IgD-negative memory B cell (primary cell): ENCODE results near the gene PCK2. TPM values are rescaled to one million over a fixed set of nuclear protein-coding genes. Genes with fewer than 3 reads are reported as not detected.
A peak's percentile ranks its signal among the peaks of the same experiment; 100 is the strongest.

Experiments used
- H3K27ac Mint-ChIP-seq, 3 donors: one replicate each; pipeline ENCODE4 v1.8.0; 2020 to 2022; ENCODE audit warnings: mild to moderate bottlenecking in 3 of 3, mixed read lengths in 3 of 3, moderate library complexity in 1 of 3
- H3K27me3 Mint-ChIP-seq: one replicate; pipeline ENCODE4 v1.8.0; 2021; ENCODE audit warnings: mixed read lengths
- H3K36me3 Mint-ChIP-seq: one replicate; pipeline ENCODE4 v1.8.0; 2020; ENCODE audit warnings: mild to moderate bottlenecking, mixed read lengths
- H3K4me1 Mint-ChIP-seq, 3 donors: one replicate each; pipeline ENCODE4 v1.8.0; 2020 to 2022; ENCODE audit warnings: mixed read lengths in 3 of 3, mild to moderate bottlenecking in 1 of 3
- H3K4me3 Mint-ChIP-seq, 4 donors: one replicate each; pipeline ENCODE4 v1.8.0; 2020 to 2022; ENCODE audit warnings: mild to moderate bottlenecking in 4 of 4, mixed read lengths in 4 of 4, moderate library complexity in 3 of 4
- H3K9me3 Mint-ChIP-seq, 3 donors: one replicate each; pipeline ENCODE4 v1.8.0; 2020 to 2021; ENCODE audit warnings: mixed read lengths in 3 of 3, mild to moderate bottlenecking in 1 of 3
- polyA plus RNA-seq: library from polyadenylated mRNA; unstranded; fragments of 300-500 nt; fragmentation: Illumina TruSeq; gene quantifications from one replicate; pipeline ENCODE4 v1.2.3, GENCODE V29; 2021

Gene PCK2
- polyA plus RNA-seq, 1 donor from 2014 or later = 50.2 TPM

- H3K36me3 Mint-ChIP-seq = peaks cover 2% of the 10 kb centered on the region
- no peaks in the 10 kb centered on the region for H3K9me3 Mint-ChIP-seq
- H3K4me1 Mint-ChIP-seq = peaks cover 15 to 29% (median 26%) of the 10 kb centered on the region in 3 donors
- peak overlapping the region; percentile 5 to 98 (median 88) for H3K4me3 Mint-ChIP-seq
- peak overlapping the region; percentile 84 to 93 (median 85) for H3K27ac Mint-ChIP-seq
- H3K27me3 Mint-ChIP-seq = no peaks in the 10 kb centered on the region
Measured at GRCh38 chr14:24092505-24093206, 1.5 kb upstream of the PCK2 start.

GRCh38 chr14:24093207-24093900, 757 bp upstream of the PCK2 start:
- H3K27ac Mint-ChIP-seq = peak overlapping the region; percentile 84 to 93 (median 85)
- no peaks in the 10 kb centered on the region for H3K27me3 Mint-ChIP-seq
- no peaks in the 10 kb centered on the region for H3K9me3 Mint-ChIP-seq
- H3K36me3 Mint-ChIP-seq = peaks cover 2% of the 10 kb centered on the region
- H3K4me3 Mint-ChIP-seq = peak overlapping the region; percentile 81 to 98 (median 96)
- H3K4me1 Mint-ChIP-seq = peaks cover 15 to 29% (median 26%) of the 10 kb centered on the region in 3 donors

GRCh38 chr14:24094841-24095270, 745 bp downstream of the PCK2 start:
- Mint-ChIP-seq H3K27ac (peak overlapping the region; percentile 84 to 98 (median 85)), H3K4me3 (peak overlapping the region; percentile 81 to 98 (median 96)), H3K27me3 (no peaks in the 10 kb centered on the region), H3K36me3 (peaks cover 2% of the 10 kb centered on the region), H3K9me3 (no peaks in the 10 kb centered on the region), H3K4me1 (peaks cover 15 to 26% (median 24%) of the 10 kb centered on the region in 3 donors)

- H3K9me3 Mint-ChIP-seq = no peaks in the 10 kb centered on the region
- peak overlapping the region; percentile 84 to 98 (median 85) for H3K27ac Mint-ChIP-seq
- H3K36me3 Mint-ChIP-seq = peaks cover 2% of the 10 kb centered on the region
- peak overlapping the region; percentile 81 to 98 (median 96) for H3K4me3 Mint-ChIP-seq
- H3K4me1 Mint-ChIP-seq = peaks cover 13 to 25% (median 22%) of the 10 kb centered on the region in 3 donors
- H3K27me3 Mint-ChIP-seq = no peaks in the 10 kb centered on the region
Measured at GRCh38 chr14:24095271-24096068, 1.4 kb downstream of the PCK2 start.

GRCh38 chr14:24096545-24097181, 2.6 kb downstream of the PCK2 start:
- Mint-ChIP-seq H3K4me1 (peaks cover 10 to 22% (median 18%) of the 10 kb centered on the region in 3 donors), H3K4me3 (peak overlapping the region; percentile 12 to 75 (median 46)), H3K36me3 (peaks cover 2% of the 10 kb centered on the region), H3K27ac (peak overlapping the region in 1 of 3 donors; percentile 59), H3K9me3 (no peaks in the 10 kb centered on the region), H3K27me3 (no peaks in the 10 kb centered on the region)

- Mint-ChIP-seq H3K27me3 (no peaks in the 10 kb centered on the region), H3K27ac (no peak overlapping the region), H3K36me3 (peaks cover 2% of the 10 kb centered on the region), H3K4me3 (peak overlapping the region in 1 of 4 donors; percentile 28), H3K9me3 (no peaks in the 10 kb centered on the region), H3K4me1 (peaks cover 10 to 19% (median 12%) of the 10 kb centered on the region in 3 donors)
Measured at GRCh38 chr14:24098229-24098926, 4.3 kb downstream of the PCK2 start.

- Mint-ChIP-seq H3K9me3 (no peaks in the 10 kb centered on the region), H3K27ac (no peak overlapping the region), H3K4me3 (peak overlapping the region in 1 of 4 donors; percentile 24), H3K27me3 (no peaks in the 10 kb centered on the region), H3K36me3 (peaks cover 2% of the 10 kb centered on the region), H3K4me1 (peaks cover 10 to 17% (median 11%) of the 10 kb centered on the region in 3 donors)
Measured at GRCh38 chr14:24098927-24099813, 5.1 kb downstream of the PCK2 start.

- Mint-ChIP-seq H3K4me3 (peak overlapping the region in 1 of 4 donors; percentile 24), H3K27me3 (no peaks in the 10 kb centered on the region), H3K36me3 (peaks cover 5% of the 10 kb centered on the region), H3K4me1 (peaks cover 9 to 10% (median 10%) of the 10 kb centered on the region in 3 donors), H3K9me3 (no peaks in the 10 kb centered on the region), H3K27ac (peak overlapping the region in 1 of 3 donors; percentile 35)
Measured at GRCh38 chr14:24100197-24100981, 6.3 kb downstream of the PCK2 start.

GRCh38 chr14:24100982-24101494, 6.9 kb downstream of the PCK2 start:
- Mint-ChIP-seq H3K4me1 (peaks cover 4 to 6% (median 5%) of the 10 kb centered on the region in 3 donors), H3K9me3 (no peaks in the 10 kb centered on the region), H3K27me3 (no peaks in the 10 kb centered on the region), H3K27ac (peak overlapping the region in 2 of 3 donors; percentile 35 to 50), H3K4me3 (no peak overlapping the region), H3K36me3 (peaks cover 3% of the 10 kb centered on the region)

GRCh38 chr14:24102357-24103048, 8.4 kb downstream of the PCK2 start:
- Mint-ChIP-seq H3K27ac (no peak overlapping the region), H3K9me3 (no peaks in the 10 kb centered on the region)

GRCh38 chr14:24103451-24103850, 9.3 kb downstream of the PCK2 start:
- Mint-ChIP-seq H3K36me3 (peaks cover 3% of the 10 kb centered on the region), H3K4me3 (no peak overlapping the region), H3K9me3 (no peaks in the 10 kb centered on the region), H3K27ac (peak overlapping the region in 1 of 3 donors; percentile 50), H3K4me1 (peaks cover 0 to 4% (median 0%) of the 10 kb centered on the region in 3 donors), H3K27me3 (no peaks in the 10 kb centered on the region)

More at GRCh38 chr14:24102357-24103048, 8.4 kb downstream of the PCK2 start:
- Mint-ChIP-seq H3K4me1 (peaks cover 0 to 2% (median 0%) of the 10 kb centered on the region in 3 donors), H3K4me3 (no peak overlapping the region), H3K27me3 (no peaks in the 10 kb centered on the region), H3K36me3 (peaks cover 3% of the 10 kb centered on the region)
